ENCODE measurements around the gene YLPM1.

The YLPM1 gene

GRCh38 chr14:74879427-74880182 is 116.5 kb downstream of the YLPM1 start:
- no peak for DNase-seq

DNA sequence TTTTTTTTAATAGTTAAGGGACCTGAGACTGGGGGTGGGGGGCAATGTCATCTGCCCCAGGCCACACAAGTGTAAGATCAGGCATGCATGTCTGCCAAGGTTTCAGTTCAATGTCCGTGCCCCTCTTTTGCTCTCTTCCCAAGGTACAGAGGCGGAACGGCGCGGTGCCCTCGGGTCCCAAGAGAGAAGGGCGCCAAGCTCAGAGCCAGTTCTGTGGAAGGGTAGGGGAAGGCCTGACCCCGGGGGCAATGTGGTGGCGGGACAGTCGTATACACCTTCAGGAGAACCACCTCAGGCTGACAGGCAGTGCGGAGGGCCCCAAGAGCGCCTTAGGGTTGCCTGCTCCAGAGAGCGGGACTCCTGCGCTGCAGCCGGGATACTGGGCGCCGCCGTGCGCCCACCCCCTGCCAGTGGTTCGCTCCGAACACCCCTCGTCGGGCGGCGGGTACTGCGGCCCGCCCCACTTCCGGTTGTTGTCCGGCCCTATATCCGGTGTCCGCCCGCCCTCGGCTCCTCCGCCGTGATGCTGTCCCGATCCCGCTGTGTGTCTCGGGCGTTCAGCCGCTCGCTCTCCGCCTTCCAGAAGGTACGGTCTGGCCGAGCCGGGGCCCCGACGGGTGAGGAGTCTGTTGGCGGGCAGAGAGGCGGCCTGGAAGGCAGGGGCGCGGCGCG is 118.5 kb downstream of the YLPM1 start, which contains the start of gene DLST:
Gene DLST (plus strand): TSS at position 486 of the 672 bp plus-strand sequence. CDS start 38 bp downstream, at position 524.
- peak; percentile 77 to 87 for DNase-seq

DNA sequence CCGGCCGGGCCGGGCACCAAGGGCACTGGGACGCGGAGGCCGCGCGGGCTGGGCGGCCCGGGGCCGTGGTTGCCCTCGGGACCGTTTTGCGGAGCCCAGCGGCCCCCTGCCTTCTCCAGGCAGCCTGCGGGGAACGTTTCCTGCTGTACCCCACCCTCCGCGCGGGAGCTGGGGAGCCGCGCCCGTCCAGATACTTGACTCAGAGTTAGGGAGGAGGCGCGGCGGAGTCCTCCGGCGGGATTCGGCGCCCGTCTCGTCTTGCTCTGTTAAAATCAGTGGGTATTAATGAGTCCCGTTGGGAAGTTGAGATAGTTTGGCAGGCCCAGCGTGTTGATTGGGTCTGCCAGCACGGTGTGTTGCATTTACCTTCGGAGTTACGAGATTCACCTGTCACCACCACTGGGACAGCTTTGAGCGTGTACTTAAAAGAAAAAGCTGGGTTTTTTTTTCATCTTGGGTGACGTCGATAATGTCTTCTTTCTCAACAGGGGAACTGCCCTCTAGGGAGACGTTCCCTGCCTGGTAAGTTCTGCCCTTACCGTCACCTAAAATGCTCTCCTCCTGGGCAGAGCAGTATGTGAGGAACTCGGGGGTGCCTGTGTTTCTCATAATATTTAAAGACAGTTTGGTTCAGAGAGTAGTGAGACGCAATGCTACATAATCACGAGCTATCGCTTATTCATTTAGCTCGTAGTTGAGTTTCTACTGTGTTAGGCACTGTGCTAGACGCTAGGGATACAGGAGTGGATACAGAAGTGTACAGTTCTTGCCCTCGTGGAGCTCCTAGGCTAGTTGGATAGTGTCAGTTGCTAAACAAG is 119.2 kb downstream of the YLPM1 start:
- DNase-seq = no peak
